GM18505 (cell line): ENCODE measurements around the gene GRID1.

ENCODE experiments used
- ATAC-seq: cut with Tn5 transposase; IDR thresholded peaks from one replicate; pipeline ENCODE4 v1.9.1; 2021; ENCODE audit not compliant: unreplicated experiment
- POLR2A ChIP-seq: IDR thresholded peaks from 4 replicates; pipeline ENCODE4 v1.6.1; 2011; ENCODE audit warnings: borderline replicate concordance; ENCODE audit not compliant: insufficient read depth, insufficient read length; ENCODE audit errors: extremely low read depth

Gene GRID1

DNA sequence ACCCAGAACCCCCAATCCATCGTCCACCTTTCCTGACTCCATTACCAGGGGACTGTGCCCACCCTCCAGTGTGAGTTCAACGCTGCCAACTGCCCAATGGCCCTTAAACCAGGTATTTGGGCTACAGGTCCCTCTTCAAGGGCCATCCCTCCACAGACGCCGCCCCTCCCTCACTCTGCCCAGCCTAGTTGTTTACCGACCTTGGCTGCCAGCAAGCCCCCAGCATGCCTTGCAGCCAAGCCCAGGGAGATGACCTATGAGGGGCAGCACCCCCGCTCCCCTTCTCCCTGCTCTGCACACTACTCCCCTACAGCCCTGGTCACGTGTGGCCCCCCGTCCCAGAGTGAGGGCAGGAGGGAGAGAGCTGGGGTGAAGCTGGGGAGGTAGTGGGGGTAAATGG, 147.3 kb downstream of the GRID1 start:
- no peak for TF ChIP-seq POLR2A

DNA sequence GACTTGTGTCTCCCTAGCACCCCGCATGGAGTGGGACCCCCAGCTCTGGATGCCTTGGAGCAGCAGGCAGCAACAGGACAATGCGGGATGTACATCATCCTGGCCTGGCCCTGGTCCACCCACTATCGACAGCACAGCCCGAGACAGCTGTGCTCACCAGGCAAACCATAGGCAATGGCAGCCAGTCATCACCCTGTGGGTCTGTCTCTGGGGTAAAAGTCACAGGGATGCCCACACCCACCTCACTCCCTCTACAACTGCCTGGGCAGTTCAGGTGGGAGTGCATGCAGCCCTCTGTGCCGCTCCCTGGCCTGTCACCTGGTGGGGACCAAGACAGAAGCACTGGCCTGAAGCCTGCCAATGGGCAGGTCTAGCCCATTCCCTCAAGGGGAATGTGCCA, 147.8 kb downstream of the GRID1 start:
- no peak for TF ChIP-seq POLR2A
- no peak for ATAC-seq

More for the DNA sequence above, 147.3 kb downstream of the GRID1 start:
- no peak for ATAC-seq

DNA sequence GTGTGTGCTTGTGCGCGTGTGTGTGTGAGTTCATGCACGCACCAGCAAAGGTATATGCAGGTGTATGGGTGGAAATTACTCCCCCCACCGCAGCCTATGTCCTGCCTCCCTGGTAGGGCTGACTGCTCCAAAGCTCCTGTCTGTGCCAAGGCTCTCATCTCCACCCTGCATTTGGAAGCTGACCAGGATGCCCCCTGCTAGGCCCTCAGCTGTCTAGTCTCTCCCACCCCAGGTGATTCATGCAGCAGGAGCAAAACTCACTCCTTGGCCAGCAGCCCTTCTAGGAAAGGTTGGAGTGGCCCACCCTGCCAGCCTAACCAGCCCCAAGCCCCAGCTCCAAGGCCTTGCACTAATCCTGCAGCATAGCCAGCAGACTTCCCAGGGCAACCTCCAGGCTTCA, 148.4 kb downstream of the GRID1 start:
- ATAC-seq, result no peak
- TF ChIP-seq POLR2A, result no peak

DNA sequence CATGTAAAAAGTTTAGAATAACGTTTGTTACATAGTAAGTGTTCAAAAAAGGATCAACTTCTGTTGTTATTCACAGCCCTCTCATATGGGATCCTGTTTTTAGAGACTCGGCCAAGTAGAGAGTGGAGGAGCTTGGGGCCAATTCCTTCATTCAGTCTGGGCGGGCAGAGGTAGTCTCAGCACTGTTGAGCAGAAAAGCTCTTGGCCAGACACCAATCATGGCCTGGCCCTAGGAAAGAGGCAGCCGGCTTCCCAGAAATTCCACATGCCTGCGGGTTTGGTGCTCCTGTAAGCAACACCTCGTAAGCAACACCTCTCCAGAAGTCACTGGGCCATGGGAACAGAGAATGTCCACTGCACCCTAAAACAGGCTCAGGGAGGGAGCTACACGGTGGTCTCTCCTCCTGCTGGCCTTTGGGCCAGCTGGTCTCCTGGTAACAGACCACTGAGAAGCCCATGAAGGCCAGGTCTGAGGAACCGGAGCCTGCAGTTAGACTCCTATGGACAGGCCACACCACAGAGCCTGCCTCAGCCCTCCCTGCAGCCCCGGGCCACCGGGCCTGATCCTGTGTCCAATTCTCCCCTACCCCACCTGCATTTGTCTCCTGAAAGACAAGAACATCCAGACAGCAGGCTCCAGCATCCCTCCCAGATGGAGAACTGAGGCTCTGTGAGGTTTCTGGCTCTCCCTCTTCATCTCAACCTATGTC, 149.1 kb downstream of the GRID1 start:
- no peak for ATAC-seq
- TF ChIP-seq POLR2A, result no peak

DNA sequence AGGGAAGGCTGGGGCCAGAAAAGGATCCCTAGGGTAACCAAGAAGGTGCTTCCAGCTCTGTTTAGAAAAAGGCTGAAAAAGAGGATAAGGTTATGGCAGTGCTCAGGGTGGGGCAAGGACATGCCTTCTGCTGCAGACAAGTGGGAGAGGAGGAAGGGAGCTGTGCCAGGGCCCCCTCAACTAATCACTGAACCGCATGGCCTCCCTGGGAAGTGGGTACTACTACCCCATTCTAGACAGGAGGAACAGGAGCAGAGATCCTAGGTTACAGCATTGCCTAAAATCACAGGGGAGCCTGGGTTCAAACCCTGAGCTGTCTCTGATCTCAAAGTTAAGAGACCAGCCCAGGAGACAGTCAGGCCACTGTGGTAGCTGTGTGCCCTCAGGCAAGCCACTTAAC, 149.7 kb downstream of the GRID1 start:
- TF ChIP-seq POLR2A, result no peak
- ATAC-seq, result no peak

DNA sequence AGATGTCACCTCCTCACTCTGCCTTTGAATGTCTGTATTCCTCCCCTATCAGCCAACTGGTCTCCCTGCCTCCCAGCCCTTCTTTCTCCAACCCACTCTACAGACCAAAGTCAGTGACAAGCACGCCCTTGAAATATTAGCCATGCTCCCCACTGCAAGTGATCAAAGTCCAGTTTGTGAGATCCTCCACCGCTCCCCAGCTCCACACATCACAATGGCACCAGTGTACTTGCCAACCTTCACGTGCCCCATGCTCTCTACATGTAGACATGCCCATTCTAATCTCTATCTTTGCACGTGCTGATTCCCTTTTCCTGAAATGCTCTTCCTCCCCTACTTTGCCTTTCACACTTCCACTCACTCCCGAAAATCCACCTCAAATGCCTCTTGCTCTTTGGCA, 150.9 kb downstream of the GRID1 start:
- TF ChIP-seq POLR2A, result no peak

DNA sequence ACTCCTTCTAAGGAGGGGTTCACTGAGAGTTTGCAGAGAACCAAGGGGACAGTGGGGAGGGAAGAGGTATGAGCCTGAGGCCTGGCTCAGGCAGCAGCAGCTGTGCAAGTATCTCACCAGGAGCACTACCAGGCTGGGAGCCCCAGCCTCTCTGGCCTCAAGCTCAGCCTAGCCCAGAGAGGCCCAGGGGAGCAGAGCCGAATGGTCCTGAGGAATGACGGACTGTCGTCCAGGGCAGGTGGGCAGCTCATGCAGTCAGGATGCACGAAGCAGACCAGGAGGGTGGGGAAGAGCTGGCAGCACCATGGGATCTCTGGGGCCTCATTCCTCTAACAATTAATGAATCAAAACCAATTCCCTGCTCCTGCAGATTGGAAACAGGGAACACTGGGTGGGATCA, 151.5 kb downstream of the GRID1 start:
- no peak for TF ChIP-seq POLR2A
- no peak for ATAC-seq

More for the DNA sequence above, 150.9 kb downstream of the GRID1 start:
- no peak for ATAC-seq

DNA sequence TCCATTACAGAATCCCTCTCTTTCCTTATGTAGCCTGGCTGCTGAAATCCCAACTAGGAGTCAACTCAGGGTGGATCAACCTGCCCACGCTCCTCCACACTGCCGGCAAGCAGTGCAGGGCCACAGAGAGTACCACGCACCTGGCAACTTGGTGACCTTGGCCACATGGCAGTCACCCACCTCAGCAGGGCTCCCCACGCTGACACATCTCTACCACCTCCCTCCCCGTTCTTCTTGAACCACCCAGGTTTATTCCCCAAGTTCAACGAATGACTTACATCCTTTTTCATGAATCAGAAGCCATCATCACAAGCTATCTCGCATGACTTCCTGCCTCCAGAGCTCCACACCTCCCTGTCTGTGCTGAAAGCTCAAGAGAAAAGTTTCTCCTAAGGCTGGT, 153.4 kb downstream of the GRID1 start:
- ATAC-seq, result no peak
- TF ChIP-seq POLR2A, result no peak

DNA sequence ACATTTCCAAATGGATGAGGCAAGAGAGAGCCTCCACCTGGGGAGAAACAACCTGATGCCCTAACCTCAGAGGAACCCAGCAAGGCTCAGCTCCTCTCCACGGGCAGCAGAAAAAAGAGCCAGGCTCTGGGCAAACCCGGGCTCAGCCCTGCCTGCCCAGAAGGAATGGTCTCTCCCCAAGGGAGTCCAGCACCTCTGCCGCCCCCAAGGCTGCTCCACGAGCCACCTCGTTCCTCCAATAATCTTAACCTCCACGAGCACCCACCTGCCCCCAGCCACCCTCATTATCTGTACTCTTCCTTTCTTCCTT, 154.2 kb downstream of the GRID1 start:
- ATAC-seq, result no peak
- no peak for TF ChIP-seq POLR2A

DNA sequence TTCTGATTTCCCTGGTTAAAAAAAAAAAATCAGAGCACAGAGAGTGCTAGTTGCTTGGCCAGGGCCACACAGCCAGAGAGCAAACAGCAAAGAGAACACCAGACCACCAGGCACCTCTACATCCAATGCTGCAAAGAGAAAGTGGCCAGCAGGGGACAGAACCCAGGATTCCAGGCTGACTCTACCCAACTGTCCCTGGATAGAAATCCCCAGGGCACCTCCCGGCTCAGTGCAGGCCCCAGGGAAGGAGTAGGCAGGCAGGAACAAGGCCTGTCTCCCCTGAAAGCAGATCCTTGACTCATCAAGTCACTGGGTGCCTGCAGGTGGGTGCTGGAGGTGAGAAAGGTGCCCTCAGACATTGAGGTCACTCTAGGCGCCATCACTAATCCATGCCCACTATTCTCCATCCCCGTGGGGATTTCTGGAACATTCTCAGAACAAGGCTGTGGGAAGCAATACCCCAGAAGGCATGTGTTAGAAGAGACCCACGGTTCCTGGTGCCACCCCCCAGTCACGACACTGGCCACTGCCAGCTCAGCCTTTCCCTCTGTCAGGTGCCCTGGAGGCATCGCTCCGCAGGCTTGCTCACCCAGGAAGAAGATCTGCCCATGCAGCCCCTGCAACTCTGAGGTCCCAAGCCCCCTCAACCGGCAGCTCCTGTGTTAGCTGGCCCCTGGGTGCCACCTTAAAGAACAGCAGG, 154.8 kb downstream of the GRID1 start:
- no peak for TF ChIP-seq POLR2A
- no peak for ATAC-seq

DNA sequence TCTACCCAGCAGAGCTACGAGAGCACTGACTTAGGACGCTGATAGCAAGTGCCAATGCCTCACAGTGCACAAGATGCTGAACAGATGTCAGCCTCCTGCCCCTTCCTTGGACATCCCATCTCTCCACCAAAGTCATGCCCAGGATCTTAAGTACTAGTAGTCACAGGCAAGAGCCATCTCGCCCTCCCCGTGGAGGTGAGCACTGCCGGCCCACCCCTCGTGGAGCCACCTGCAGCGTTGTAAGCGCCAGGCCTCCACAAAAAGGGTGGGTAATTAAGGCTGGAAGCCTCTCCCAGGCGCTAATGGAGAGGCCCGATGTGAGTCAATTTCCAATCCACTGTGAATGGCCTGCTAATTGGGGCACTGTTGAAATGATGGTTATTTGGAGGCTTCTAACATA, 156.2 kb downstream of the GRID1 start:
- no peak for TF ChIP-seq POLR2A
- no peak for ATAC-seq

DNA sequence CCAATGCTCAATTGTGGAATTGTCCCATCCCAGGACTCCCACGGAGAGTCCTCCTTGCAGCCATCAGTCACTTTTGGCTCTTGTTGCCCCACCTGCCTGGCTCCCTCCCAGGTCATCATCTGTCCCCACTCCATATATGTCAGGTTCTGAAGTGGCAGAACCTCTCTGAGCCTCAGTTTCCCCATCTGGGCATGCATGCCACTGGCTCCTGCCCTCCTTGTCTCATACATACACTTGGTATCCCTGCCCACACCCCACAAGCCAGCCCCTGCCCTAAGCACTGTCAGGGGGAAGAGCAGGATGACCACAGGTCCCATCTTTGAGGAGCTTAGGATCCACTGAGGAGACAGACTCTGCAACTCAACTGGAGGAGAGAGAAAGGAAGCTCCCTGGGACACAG, 156.9 kb downstream of the GRID1 start:
- no peak for TF ChIP-seq POLR2A
- ATAC-seq, result no peak

DNA sequence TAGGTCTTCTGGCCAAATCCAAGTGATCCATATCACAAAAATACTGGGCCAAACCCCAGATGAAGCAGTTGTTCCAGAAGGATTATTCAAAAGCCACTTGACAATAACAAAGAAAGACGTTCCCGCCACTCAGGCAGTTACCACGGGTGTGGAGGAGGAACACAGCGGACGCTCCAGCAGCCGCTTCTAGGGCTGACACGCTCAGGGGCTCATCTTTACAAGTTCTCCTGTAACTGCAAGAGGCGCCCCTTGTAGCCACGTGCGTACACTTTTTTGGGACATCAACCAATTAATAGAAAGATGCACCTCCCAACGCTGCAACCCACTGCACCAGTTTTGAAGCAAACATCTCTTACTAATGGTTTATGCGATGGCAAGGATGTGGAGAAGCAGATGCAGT, 159.4 kb downstream of the GRID1 start:
- TF ChIP-seq POLR2A, result no peak
- ATAC-seq, result no peak

DNA sequence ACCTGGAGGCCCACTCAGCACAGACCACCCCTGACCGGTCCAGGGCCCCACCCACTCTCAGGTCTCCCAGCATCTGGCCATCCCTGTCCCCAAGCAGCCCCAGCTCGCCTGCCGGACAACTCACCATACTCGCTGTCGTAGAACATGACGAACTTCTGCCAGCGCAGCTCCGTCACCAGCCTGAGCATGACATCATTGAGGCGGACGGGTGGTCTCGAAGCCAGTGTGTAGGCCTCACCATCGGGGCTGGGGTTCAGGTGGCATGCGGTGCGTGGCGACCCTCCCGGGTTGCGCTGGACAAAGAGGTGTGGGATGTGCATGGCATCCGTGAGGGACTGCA, 160.4 kb downstream of the GRID1 start:
- TF ChIP-seq POLR2A, result no peak
- no peak for ATAC-seq
